Mesenchymal stem cell (in vitro differentiated cells and primary cell): ENCODE data around the gene TMEM132E.

ENCODE experiments used
- DNase-seq: peaks from one replicate; pipeline ENCODE4 v3.0.0-alpha.2; 2013
- H2AFZ ChIP-seq: one replicate; pipeline ENCODE4 v1.6.1; 2013; ENCODE audit warnings: low read depth, mild to moderate bottlenecking, control low read depth, inconsistent platforms, low read length, moderate library complexity
- H2AK5ac ChIP-seq: 2 replicates; pipeline ENCODE4 v1.6.1; 2013; ENCODE audit warnings: low read length, moderate library complexity, mild to moderate bottlenecking, inconsistent platforms; ENCODE audit not compliant: severe bottlenecking
- H2BK120ac ChIP-seq: one replicate; pipeline ENCODE4 v1.6.1; 2013; ENCODE audit warnings: low read depth, mild to moderate bottlenecking, inconsistent platforms, low read length, moderate library complexity
- H2BK12ac ChIP-seq, 2 experiments: one replicate each; pipeline ENCODE4 v1.6.1; 2013; ENCODE audit warnings: inconsistent platforms in 2 of 2, low read length in 2 of 2, mild to moderate bottlenecking in 2 of 2, moderate library complexity in 2 of 2, control low read depth in 1 of 2
- H2BK15ac ChIP-seq: one replicate; pipeline ENCODE4 v1.6.1; 2013; ENCODE audit warnings: mild to moderate bottlenecking, low read depth, inconsistent platforms; ENCODE audit not compliant: poor library complexity, severe bottlenecking
- H2BK5ac ChIP-seq: 2 replicates; pipeline ENCODE4 v1.6.1; 2013; ENCODE audit warnings: low read depth, mild to moderate bottlenecking, low read length, control low read depth, inconsistent platforms; ENCODE audit not compliant: poor library complexity, severe bottlenecking
- H3K14ac ChIP-seq, 2 experiments: one replicate each; pipeline ENCODE4 v1.6.1; 2013; ENCODE audit warnings: inconsistent platforms in 2 of 2, low read length in 2 of 2, control low read depth in 1 of 2, mild to moderate bottlenecking in 1 of 2, moderate library complexity in 1 of 2
- H3K18ac ChIP-seq, 2 experiments: one replicate each; pipeline ENCODE4 v1.6.1; 2013; ENCODE audit warnings: inconsistent platforms in 2 of 2, low read length in 2 of 2, control low read depth in 1 of 2, low read depth in 1 of 2, mild to moderate bottlenecking in 1 of 2
- H3K23ac ChIP-seq, 2 experiments: one replicate each; pipeline ENCODE4 v1.6.1; 2013; ENCODE audit warnings: inconsistent platforms in 2 of 2, low read length in 2 of 2, mild to moderate bottlenecking in 2 of 2, moderate library complexity in 2 of 2, control low read depth in 1 of 2
- H3K27ac ChIP-seq: 2 replicates; pipeline ENCODE4 v1.5.1; 2013; ENCODE audit warnings: mild to moderate bottlenecking, moderate library complexity, low read length, control low read depth, inconsistent platforms; ENCODE audit not compliant: poor library complexity, severe bottlenecking
- H3K27me3 ChIP-seq, 2 experiments: 2 replicates each; pipeline versions ENCODE4 v1.6.1 to v1.7.0; 2013; ENCODE audit warnings: low read length in 2 of 2, mild to moderate bottlenecking in 2 of 2, moderate library complexity in 2 of 2, control low read depth in 1 of 2, inconsistent platforms in 1 of 2; ENCODE audit not compliant: control insufficient read depth in 1 of 2, insufficient read depth in 1 of 2
- H3K36me3 ChIP-seq, 2 experiments: 2 replicates each; pipeline versions ENCODE4 v1.6.1 to v1.7.0; 2013; ENCODE audit warnings: low read length in 2 of 2, control low read depth in 1 of 2, inconsistent platforms in 1 of 2, low read depth in 1 of 2, mild to moderate bottlenecking in 1 of 2; ENCODE audit not compliant: insufficient read depth in 2 of 2, control insufficient read depth in 1 of 2
- H3K4ac ChIP-seq, 2 experiments: one replicate each; pipeline ENCODE4 v1.6.1; 2013; ENCODE audit warnings: inconsistent platforms in 2 of 2, low read length in 2 of 2, mild to moderate bottlenecking in 2 of 2, moderate library complexity in 2 of 2, control low read depth in 1 of 2, low read depth in 1 of 2
- H3K4me1 ChIP-seq: 2 replicates; pipeline ENCODE4 v1.6.1; 2013; ENCODE audit warnings: low read depth, low read length, control low read depth; ENCODE audit not compliant: control insufficient read depth, insufficient read depth
- H3K4me2 ChIP-seq: 2 replicates; pipeline ENCODE4 v1.6.1; 2013; ENCODE audit warnings: low read length, mild to moderate bottlenecking, inconsistent platforms; ENCODE audit not compliant: poor library complexity, severe bottlenecking
- H3K4me3 ChIP-seq, 2 experiments: 2 replicates each; pipeline versions ENCODE4 v1.5.1 to v1.7.0; 2013; ENCODE audit warnings: low read length in 2 of 2, mild to moderate bottlenecking in 2 of 2, control low read depth in 1 of 2, low read depth in 1 of 2; ENCODE audit not compliant: insufficient read depth in 1 of 2
- H3K79me1 ChIP-seq: replicated peaks from 2 replicates; pipeline ENCODE4 v1.6.1; 2013; ENCODE audit warnings: mild to moderate bottlenecking, control low read depth, low read length, inconsistent platforms; ENCODE audit not compliant: poor library complexity, severe bottlenecking
- H3K9ac ChIP-seq: 2 replicates; pipeline ENCODE4 v1.7.0; 2013; ENCODE audit warnings: mild to moderate bottlenecking, low read length, moderate library complexity
- H3K9me3 ChIP-seq: 2 replicates; pipeline ENCODE4 v1.7.0; 2013; ENCODE audit warnings: mild to moderate bottlenecking, low read length; ENCODE audit not compliant: control insufficient read depth
- H4K8ac ChIP-seq: one replicate; pipeline ENCODE4 v1.6.1; 2013; ENCODE audit warnings: inconsistent platforms, mild to moderate bottlenecking, low read length, moderate library complexity
- H4K91ac ChIP-seq: one replicate; pipeline ENCODE4 v1.6.1; 2013; ENCODE audit warnings: mild to moderate bottlenecking, low read length, inconsistent platforms
- WGBS: methylation state at CpG from one replicate; pipeline ENCODE4 v1.1.7; 2013; ENCODE audit warnings: mixed read lengths; 5-methylcytosine and 5-hydroxymethylcytosine counted together

The TMEM132E gene

GRCh38 chr17:34542700-34543336 lies 36.6 kb upstream of the TMEM132E start:
- Histone ChIP-seq H3K9ac (no peak overlapping the region), H3K4ac (no peak overlapping the region), H2BK5ac (no peak overlapping the region), H3K9me3 (no peaks in the 10 kb centered on the region), H2AK5ac (no peak overlapping the region), H3K18ac (no peak overlapping the region), H3K4me3 (no peak overlapping the region), H2BK12ac (no peak overlapping the region), H3K36me3 (no peaks in the 10 kb centered on the region), H3K4me2 (no peak overlapping the region), H3K79me1 (no peaks in the 10 kb centered on the region), H4K8ac (no peak overlapping the region), H2BK120ac (no peak overlapping the region), H2BK15ac (no peak overlapping the region), H3K14ac (no peak overlapping the region), H3K4me1 (no peaks in the 10 kb centered on the region), H4K91ac (no peak overlapping the region), H3K23ac (no peak overlapping the region), H3K27me3 (peaks cover 5 to 61% of the 10 kb centered on the region in 2 experiments), H2AFZ (no peak overlapping the region), H3K27ac (no peak overlapping the region)
- 20% methylated on average over 7 of the region's 8 CpGs for WGBS
- peak; percentile 15 for DNase-seq

GRCh38 chr17:34547453-34548063 lies 31.8 kb upstream of the TMEM132E start:
- Histone ChIP-seq H4K91ac (no peak overlapping the region), H2BK12ac (no peak overlapping the region), H3K23ac (no peak overlapping the region), H4K8ac (no peak overlapping the region), H3K9me3 (no peaks in the 10 kb centered on the region), H3K9ac (no peak overlapping the region), H2AK5ac (no peak overlapping the region), H3K18ac (no peak overlapping the region), H3K4me2 (no peak overlapping the region), H3K27ac (no peak overlapping the region), H2BK15ac (no peak overlapping the region), H3K4me1 (no peaks in the 10 kb centered on the region), H3K4ac (no peak overlapping the region), H3K36me3 (no peaks in the 10 kb centered on the region), H2AFZ (no peak overlapping the region), H3K14ac (peak overlapping the region in 1 of 2 experiments; percentile 32), H2BK120ac (no peak overlapping the region), H3K4me3 (no peak overlapping the region), H2BK5ac (no peak overlapping the region), H3K79me1 (no peaks in the 10 kb centered on the region), H3K27me3 (peaks cover 10 to 64% of the 10 kb centered on the region in 2 experiments)
- no peak for DNase-seq
- WGBS = 25% methylated on average over 3 of the region's 3 CpGs

DNA sequence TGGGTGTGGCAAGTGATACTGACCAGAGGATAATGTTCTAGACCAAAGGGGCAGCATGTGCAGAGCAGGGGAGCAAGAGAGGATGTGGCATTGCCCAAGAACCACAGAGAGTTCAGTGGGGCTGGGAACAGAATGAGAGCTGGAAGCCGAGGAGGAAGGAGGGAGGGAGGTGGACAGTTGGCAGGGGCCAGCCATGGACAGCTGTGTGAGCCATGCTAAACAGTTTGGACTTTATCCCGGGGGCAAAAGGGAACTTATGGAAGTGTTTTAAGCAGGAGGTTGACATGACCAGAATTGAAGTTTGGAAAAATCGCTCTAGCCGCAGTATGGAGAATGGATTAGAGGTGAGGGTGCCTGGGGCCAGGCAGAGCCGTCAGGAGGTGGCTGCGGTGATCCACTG lies 29.4 kb upstream of the TMEM132E start:
- no peak overlapping the region for H2AFZ ChIP-seq

GRCh38 chr17:34553907-34554306 lies 25.5 kb upstream of the TMEM132E start:
- H3K4me2 ChIP-seq = no peak overlapping the region
- H3K18ac ChIP-seq = no peak overlapping the region
- no peak overlapping the region for H3K27ac ChIP-seq
- H2BK15ac ChIP-seq = no peak overlapping the region
- no peak overlapping the region for H2BK120ac ChIP-seq
- no peaks in the 10 kb centered on the region for H3K79me1 ChIP-seq
- H3K23ac ChIP-seq = no peak overlapping the region
- H3K9me3 ChIP-seq = no peaks in the 10 kb centered on the region
- H4K8ac ChIP-seq = no peak overlapping the region
- no peak overlapping the region for H3K9ac ChIP-seq
- H2AK5ac ChIP-seq = no peak overlapping the region
- no peak overlapping the region for H3K4ac ChIP-seq
- no peak for DNase-seq
- no peak overlapping the region for H2BK5ac ChIP-seq
- no peak overlapping the region for H2AFZ ChIP-seq
- WGBS = 61% methylated on average over 3 of the region's 4 CpGs
- H2BK12ac ChIP-seq = no peak overlapping the region
- no peak overlapping the region for H3K14ac ChIP-seq
- no peak overlapping the region for H3K4me3 ChIP-seq
- no peaks in the 10 kb centered on the region for H3K4me1 ChIP-seq
- peaks cover 15 to 53% of the 10 kb centered on the region in 2 experiments for H3K27me3 ChIP-seq
- H4K91ac ChIP-seq = no peak overlapping the region
- H3K36me3 ChIP-seq = no peaks in the 10 kb centered on the region

More for the DNA sequence above, 29.4 kb upstream of the TMEM132E start:
- Histone ChIP-seq H3K14ac (no peak overlapping the region), H3K4me2 (no peak overlapping the region), H2BK15ac (no peak overlapping the region), H3K18ac (no peak overlapping the region), H3K36me3 (no peaks in the 10 kb centered on the region), H3K4me1 (no peaks in the 10 kb centered on the region), H4K8ac (no peak overlapping the region), H3K9ac (no peak overlapping the region), H3K4me3 (no peak overlapping the region), H3K23ac (no peak overlapping the region), H3K79me1 (no peaks in the 10 kb centered on the region), H2AK5ac (no peak overlapping the region), H3K27me3 (peaks cover 15 to 61% of the 10 kb centered on the region in 2 experiments), H2BK5ac (no peak overlapping the region), H3K9me3 (no peaks in the 10 kb centered on the region), H4K91ac (no peak overlapping the region), H3K4ac (no peak overlapping the region), H2BK120ac (no peak overlapping the region), H3K27ac (no peak overlapping the region), H2BK12ac (no peak overlapping the region)
- 73% methylated on average over 6 of the region's 6 CpGs for WGBS
- no peak for DNase-seq
